ENCODE data around the gene HS3ST3A1.

The HS3ST3A1 gene

GRCh38 chr17:13539421-13539820 lies 62.3 kb downstream of the HS3ST3A1 start:
- 100% methylated on average over 3 of the region's 5 CpGs for WGBS (ENCODE audit: insufficient coverage)
- no peak overlapping the region for H3K4me3 ChIP-seq (ENCODE audit: control insufficient read depth in 1 of 7, extremely low read depth in 1 of 7, insufficient read depth in 4 of 7, low read depth in 2 of 7, low read length in 6 of 7)
- CTCF ChIA-PET = no interaction called here
- no peaks in the 10 kb centered on the region for H3K27me3 ChIP-seq (replicated peaks in 2 of 5; ENCODE audit: control insufficient read depth in 4 of 5, insufficient read depth in 5 of 5, low read length in 4 of 5)
- no peak for DNase-seq
- POLR2A ChIA-PET = no interaction called here
- peaks cover 0 to 10% (median 2%) of the 10 kb centered on the region in 5 experiments for H3K9me3 ChIP-seq (ENCODE audit: control extremely low read depth in 1 of 5, control insufficient read depth in 4 of 5, insufficient read depth in 2 of 5, low read depth in 1 of 5, low read length in 4 of 5)
- H3K36me3 ChIP-seq (ENCODE audit: control insufficient read depth in 4 of 4, insufficient read depth in 4 of 4, low read length in 3 of 4) = peaks cover 0 to 2% (median 0%) of the 10 kb centered on the region in 4 experiments
- peak overlapping the region in 1 of 2 experiments; percentile 44 for H3K27ac ChIP-seq (ENCODE audit: insufficient read depth in 1 of 2, low read depth in 1 of 2, low read length in 2 of 2, poor library complexity in 1 of 2, severe bottlenecking in 2 of 2)
- H3K4me1 ChIP-seq (ENCODE audit: control extremely low read depth in 1 of 4, control insufficient read depth in 4 of 4, insufficient read depth in 4 of 4, low read length in 3 of 4) = no peaks in the 10 kb centered on the region

GRCh38 chr17:13538841-13539411 lies 62.8 kb downstream of the HS3ST3A1 start:
- WGBS (ENCODE audit: insufficient coverage) = 94% methylated on average over 3 of the region's 4 CpGs

GRCh38 chr17:13537871-13538643 lies 63.7 kb downstream of the HS3ST3A1 start:
- H3K27me3 ChIP-seq (replicated peaks in 2 of 5; ENCODE audit: control insufficient read depth in 4 of 5, insufficient read depth in 5 of 5, low read length in 4 of 5) = no peaks in the 10 kb centered on the region
- H3K4me1 ChIP-seq (ENCODE audit: control extremely low read depth in 1 of 4, control insufficient read depth in 4 of 4, insufficient read depth in 4 of 4, low read length in 3 of 4) = no peaks in the 10 kb centered on the region
- CTCF ChIA-PET = no interaction called here
- peaks cover 0 to 2% (median 0%) of the 10 kb centered on the region in 4 experiments for H3K36me3 ChIP-seq (ENCODE audit: control insufficient read depth in 4 of 4, insufficient read depth in 4 of 4, low read length in 3 of 4)
- H3K9me3 ChIP-seq (ENCODE audit: control extremely low read depth in 1 of 5, control insufficient read depth in 4 of 5, insufficient read depth in 2 of 5, low read depth in 1 of 5, low read length in 4 of 5) = peaks cover 0 to 10% (median 2%) of the 10 kb centered on the region in 5 experiments
- POLR2A ChIA-PET = no interaction called here
- DNase-seq = no peak
- H3K4me3 ChIP-seq (ENCODE audit: control insufficient read depth in 1 of 7, extremely low read depth in 1 of 7, insufficient read depth in 4 of 7, low read depth in 2 of 7, low read length in 6 of 7) = no peak overlapping the region
- H3K27ac ChIP-seq (ENCODE audit: insufficient read depth in 1 of 2, low read depth in 1 of 2, low read length in 2 of 2, poor library complexity in 1 of 2, severe bottlenecking in 2 of 2) = peak overlapping the region in 1 of 2 experiments; percentile 18
- WGBS (ENCODE audit: insufficient coverage) = 100% methylated on average over 1 of the region's 6 CpGs

More at GRCh38 chr17:13538841-13539411, 62.8 kb downstream of the HS3ST3A1 start:
- no peak overlapping the region for H3K4me3 ChIP-seq (ENCODE audit: control insufficient read depth in 1 of 7, extremely low read depth in 1 of 7, insufficient read depth in 4 of 7, low read depth in 2 of 7, low read length in 6 of 7)
- no peak for DNase-seq
- POLR2A ChIA-PET = no interaction called here
- H3K27me3 ChIP-seq (replicated peaks in 2 of 5; ENCODE audit: control insufficient read depth in 4 of 5, insufficient read depth in 5 of 5, low read length in 4 of 5) = no peaks in the 10 kb centered on the region
- CTCF ChIA-PET = no interaction called here
- no peaks in the 10 kb centered on the region for H3K4me1 ChIP-seq (ENCODE audit: control extremely low read depth in 1 of 4, control insufficient read depth in 4 of 4, insufficient read depth in 4 of 4, low read length in 3 of 4)
- peak overlapping the region in 1 of 2 experiments; percentile 44 for H3K27ac ChIP-seq (ENCODE audit: insufficient read depth in 1 of 2, low read depth in 1 of 2, low read length in 2 of 2, poor library complexity in 1 of 2, severe bottlenecking in 2 of 2)
- H3K36me3 ChIP-seq (ENCODE audit: control insufficient read depth in 4 of 4, insufficient read depth in 4 of 4, low read length in 3 of 4) = peaks cover 0 to 2% (median 0%) of the 10 kb centered on the region in 4 experiments
- H3K9me3 ChIP-seq (ENCODE audit: control extremely low read depth in 1 of 5, control insufficient read depth in 4 of 5, insufficient read depth in 2 of 5, low read depth in 1 of 5, low read length in 4 of 5) = peaks cover 0 to 10% (median 2%) of the 10 kb centered on the region in 5 experiments

GRCh38 chr17:13537167-13537731 lies 64.5 kb downstream of the HS3ST3A1 start:
- ChIA-PET CTCF (interaction anchor here (0.6 kb wide), 1 partner anchor 1101 kb away, joined by 3 read pairs; no protein-coding TSS in a partner anchor), POLR2A (no interaction called here)
- H3K27ac ChIP-seq (ENCODE audit: insufficient read depth in 1 of 2, low read depth in 1 of 2, low read length in 2 of 2, poor library complexity in 1 of 2, severe bottlenecking in 2 of 2) = no peak overlapping the region

GRCh38 chr17:13534946-13535345 lies 66.8 kb downstream of the HS3ST3A1 start:
- H3K9me3 ChIP-seq (ENCODE audit: control extremely low read depth in 1 of 5, control insufficient read depth in 4 of 5, insufficient read depth in 2 of 5, low read depth in 1 of 5, low read length in 4 of 5) = peaks cover 0 to 10% (median 2%) of the 10 kb centered on the region in 5 experiments
- no peak for DNase-seq
- peaks cover 0 to 2% (median 0%) of the 10 kb centered on the region in 4 experiments for H3K36me3 ChIP-seq (ENCODE audit: control insufficient read depth in 4 of 4, insufficient read depth in 4 of 4, low read length in 3 of 4)
- no peak overlapping the region for H3K4me3 ChIP-seq (ENCODE audit: control insufficient read depth in 1 of 7, extremely low read depth in 1 of 7, insufficient read depth in 4 of 7, low read depth in 2 of 7, low read length in 6 of 7)
- CTCF ChIA-PET = no interaction called here
- POLR2A ChIA-PET = no interaction called here
- H3K27ac ChIP-seq (ENCODE audit: insufficient read depth in 1 of 2, low read depth in 1 of 2, low read length in 2 of 2, poor library complexity in 1 of 2, severe bottlenecking in 2 of 2) = no peak overlapping the region
- no peaks in the 10 kb centered on the region for H3K4me1 ChIP-seq (ENCODE audit: control extremely low read depth in 1 of 4, control insufficient read depth in 4 of 4, insufficient read depth in 4 of 4, low read length in 3 of 4)
- peaks cover 0 to 5% (median 0%) of the 10 kb centered on the region in 5 experiments for H3K27me3 ChIP-seq (replicated peaks in 2 of 5; ENCODE audit: control insufficient read depth in 4 of 5, insufficient read depth in 5 of 5, low read length in 4 of 5)
- WGBS (ENCODE audit: insufficient coverage) = no CpG with 5 or more reads among the region's 1 CpG

More at GRCh38 chr17:13537167-13537731, 64.5 kb downstream of the HS3ST3A1 start:
- Histone ChIP-seq H3K4me1 (ENCODE audit: control extremely low read depth in 1 of 4, control insufficient read depth in 4 of 4, insufficient read depth in 4 of 4, low read length in 3 of 4) (no peaks in the 10 kb centered on the region), H3K4me3 (ENCODE audit: control insufficient read depth in 1 of 7, extremely low read depth in 1 of 7, insufficient read depth in 4 of 7, low read depth in 2 of 7, low read length in 6 of 7) (no peak overlapping the region), H3K9me3 (ENCODE audit: control extremely low read depth in 1 of 5, control insufficient read depth in 4 of 5, insufficient read depth in 2 of 5, low read depth in 1 of 5, low read length in 4 of 5) (peaks cover 0 to 10% (median 2%) of the 10 kb centered on the region in 5 experiments), H3K36me3 (ENCODE audit: control insufficient read depth in 4 of 4, insufficient read depth in 4 of 4, low read length in 3 of 4) (peaks cover 0 to 2% (median 0%) of the 10 kb centered on the region in 4 experiments), H3K27me3 (replicated peaks in 2 of 5; ENCODE audit: control insufficient read depth in 4 of 5, insufficient read depth in 5 of 5, low read length in 4 of 5) (peaks cover 0 to 3% (median 0%) of the 10 kb centered on the region in 5 experiments)
- 94% methylated on average over 3 of the region's 5 CpGs for WGBS (ENCODE audit: insufficient coverage)
- DNase-seq = no peak

GRCh38 chr17:13531721-13532120 lies 70.0 kb downstream of the HS3ST3A1 start:
- CTCF ChIA-PET = no interaction called here
- WGBS (ENCODE audit: insufficient coverage) = 64% methylated on average over 2 of the region's 2 CpGs

More at GRCh38 chr17:13531721-13532120, 70.0 kb downstream of the HS3ST3A1 start:
- H3K27ac ChIP-seq (ENCODE audit: insufficient read depth in 1 of 2, low read depth in 1 of 2, low read length in 2 of 2, poor library complexity in 1 of 2, severe bottlenecking in 2 of 2) = no peak overlapping the region
- no peaks in the 10 kb centered on the region for H3K36me3 ChIP-seq (ENCODE audit: control insufficient read depth in 4 of 4, insufficient read depth in 4 of 4, low read length in 3 of 4)
- H3K4me1 ChIP-seq (ENCODE audit: control extremely low read depth in 1 of 4, control insufficient read depth in 4 of 4, insufficient read depth in 4 of 4, low read length in 3 of 4) = no peaks in the 10 kb centered on the region
- DNase-seq = peak in 1 of 3 donors; percentile 8
- peaks cover 0 to 5% (median 2%) of the 10 kb centered on the region in 5 experiments for H3K9me3 ChIP-seq (ENCODE audit: control extremely low read depth in 1 of 5, control insufficient read depth in 4 of 5, insufficient read depth in 2 of 5, low read depth in 1 of 5, low read length in 4 of 5)
- peaks cover 0 to 5% (median 0%) of the 10 kb centered on the region in 5 experiments for H3K27me3 ChIP-seq (replicated peaks in 2 of 5; ENCODE audit: control insufficient read depth in 4 of 5, insufficient read depth in 5 of 5, low read length in 4 of 5)
- POLR2A ChIA-PET = no interaction called here
- H3K4me3 ChIP-seq (ENCODE audit: control insufficient read depth in 1 of 7, extremely low read depth in 1 of 7, insufficient read depth in 4 of 7, low read depth in 2 of 7, low read length in 6 of 7) = no peak overlapping the region
